Stimulated activated CD4-positive, alpha-beta T cell treated with anti-CD3 and anti-CD28 coated beads, TNF-alpha, amount 100 ng/mL, for 48 hours (primary cell): ENCODE data around the gene TMEM144.
A peak's percentile ranks its signal among the peaks of the same experiment; 100 is the strongest.

ENCODE experiments used
- DNase-seq, 3 donors: peaks; one replicate each; pipeline ENCODE4 v3.0.0-alpha.2; 2020; ENCODE audit warnings: low read depth in 3 of 3

The TMEM144 gene

DNA sequence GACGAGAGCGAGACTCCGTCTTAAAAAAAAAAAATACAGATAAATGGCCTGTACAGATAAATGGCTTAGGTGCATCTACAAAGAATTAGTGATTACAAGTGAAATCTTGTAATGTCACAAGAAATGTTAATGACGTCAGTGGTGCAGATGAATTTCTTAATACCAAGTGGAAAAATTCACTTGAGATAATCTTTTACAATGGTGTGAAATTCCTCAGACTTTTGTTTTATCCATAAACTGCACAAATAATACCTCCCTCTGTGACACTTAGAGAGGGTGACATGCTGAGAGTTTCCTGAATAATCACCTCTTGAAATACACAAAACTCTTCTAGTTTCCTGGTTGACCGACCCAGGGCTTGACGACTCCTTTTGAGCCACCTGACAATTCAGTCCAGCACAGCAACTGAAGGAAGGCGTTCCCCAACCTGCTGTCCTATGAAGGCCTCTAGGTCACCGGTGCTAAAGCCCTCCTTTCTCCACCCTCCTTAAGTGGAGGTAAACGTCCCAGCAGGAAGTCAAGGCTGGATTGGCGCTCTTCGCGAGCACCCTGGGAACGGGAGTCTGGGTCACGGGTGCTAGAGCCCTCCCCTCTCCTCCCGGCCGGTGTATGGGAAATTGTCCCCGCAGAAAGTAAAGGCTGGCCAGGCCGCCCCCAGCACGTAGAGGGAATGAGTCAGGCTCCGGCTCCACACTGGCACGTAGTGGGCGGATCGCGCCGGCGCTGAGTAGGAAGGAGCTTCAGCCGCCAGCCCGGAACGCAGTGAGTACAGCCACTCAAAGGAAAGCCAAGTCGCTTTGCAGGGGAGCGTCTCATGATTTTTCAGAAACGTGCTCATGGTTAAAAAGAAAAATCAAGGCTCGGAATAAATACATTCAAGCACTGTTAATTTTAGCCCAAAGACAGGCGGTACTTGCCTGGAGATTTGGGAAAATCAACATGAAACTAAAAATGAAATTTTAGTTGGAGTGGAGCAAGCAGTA is at the start of gene TMEM144:
TMEM144 (plus strand) TSS at position 662 of the 983 bp plus-strand sequence. CDS start 2,182 bp downstream, outside the sequence.
- DNase-seq, result peak; percentile 15 to 34 (median 32)

DNA sequence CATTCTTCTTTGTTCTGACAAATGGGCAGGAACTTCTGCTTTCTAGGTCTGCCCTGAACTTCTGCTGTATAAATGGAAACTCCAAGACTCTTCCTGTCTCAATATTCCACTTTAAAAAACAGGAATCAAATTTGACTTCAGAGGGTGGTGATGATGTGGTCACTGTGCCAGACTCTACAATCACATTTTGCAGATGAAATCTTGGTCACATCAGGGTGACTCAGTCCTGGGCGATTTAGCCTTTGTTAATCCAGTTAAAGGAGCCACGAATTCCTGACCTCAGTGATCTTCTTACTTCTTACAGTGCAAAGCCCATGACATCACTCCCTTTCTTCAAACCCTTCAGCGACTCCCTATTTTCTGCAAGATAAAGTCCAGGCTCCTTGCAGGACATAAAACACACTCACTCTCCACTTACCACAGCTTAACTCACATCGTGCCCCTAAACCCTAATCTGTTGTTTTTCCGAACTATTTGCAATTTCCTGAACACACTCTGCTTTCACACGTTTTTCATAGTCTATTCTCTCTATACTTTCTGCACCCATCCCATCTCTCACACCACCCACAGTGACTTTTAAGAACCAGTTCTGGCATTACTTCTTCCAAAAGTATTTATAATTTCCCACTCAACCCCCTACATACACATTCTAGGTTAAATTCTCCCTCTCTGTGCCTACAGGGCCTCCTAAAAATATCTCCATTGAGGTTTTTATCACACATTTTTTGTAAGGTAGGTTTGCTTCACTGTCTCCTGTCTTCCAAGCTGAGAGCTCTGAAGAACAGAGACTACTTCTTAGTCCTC is 48.5 kb upstream of the TMEM144 start:
- no peak for DNase-seq

DNA sequence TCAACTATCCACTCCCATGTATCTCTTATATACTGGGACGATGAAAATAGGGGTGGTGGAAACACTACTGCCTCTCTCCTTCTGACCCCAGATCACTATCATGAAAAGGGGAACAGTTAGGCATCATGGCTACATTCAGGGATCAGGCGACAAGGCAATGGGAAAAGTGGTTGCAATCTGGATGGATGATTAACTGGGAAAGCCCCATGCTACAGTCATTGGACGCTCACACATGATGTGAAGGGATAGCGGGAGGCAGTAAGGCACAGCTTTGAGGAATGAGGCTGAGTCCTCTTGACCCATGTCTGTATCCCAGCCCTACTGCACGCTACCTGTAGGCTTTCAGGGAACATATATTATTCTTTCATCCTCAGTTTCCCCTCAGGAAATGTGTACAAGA is 47.7 kb upstream of the TMEM144 start:
- no peak for DNase-seq

DNA sequence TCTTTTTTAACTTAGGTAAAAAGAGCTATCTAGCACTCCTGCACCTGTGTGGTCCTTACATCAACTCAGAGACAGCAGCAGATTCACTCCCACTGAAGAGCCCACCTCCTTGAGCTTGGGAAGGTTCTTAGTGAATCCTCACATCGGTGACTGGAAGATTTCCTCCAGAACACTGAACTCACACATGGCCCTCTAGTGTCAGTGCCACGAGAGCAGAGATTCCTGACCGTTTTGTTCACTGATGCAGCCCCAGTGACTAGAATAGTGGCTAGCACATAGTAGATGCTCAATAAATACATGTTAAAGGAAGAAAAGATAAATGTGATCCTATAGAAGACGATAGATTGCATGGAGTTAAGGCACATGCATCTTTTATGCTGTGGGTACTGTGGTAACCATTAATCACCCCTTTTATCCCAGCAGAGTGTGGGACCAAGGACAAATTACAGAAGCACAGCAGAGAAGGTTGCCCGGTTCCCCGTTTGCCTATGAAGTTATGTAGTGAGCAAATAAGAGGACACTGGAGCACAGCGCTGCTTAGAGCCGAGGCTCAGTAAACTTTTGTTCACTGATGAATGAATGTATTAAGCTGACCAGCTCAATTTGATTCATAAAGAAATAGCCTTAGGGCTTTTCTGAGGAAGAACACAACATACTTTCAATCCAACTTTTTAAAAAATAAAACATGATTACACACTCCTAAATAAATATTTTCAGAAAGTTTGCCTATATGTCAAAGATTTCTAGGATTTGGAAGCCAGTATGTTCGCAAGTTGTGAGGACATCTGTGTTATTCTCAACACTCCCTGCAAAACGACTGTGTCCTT is 46.1 kb upstream of the TMEM144 start:
- DNase-seq, result no peak

DNA sequence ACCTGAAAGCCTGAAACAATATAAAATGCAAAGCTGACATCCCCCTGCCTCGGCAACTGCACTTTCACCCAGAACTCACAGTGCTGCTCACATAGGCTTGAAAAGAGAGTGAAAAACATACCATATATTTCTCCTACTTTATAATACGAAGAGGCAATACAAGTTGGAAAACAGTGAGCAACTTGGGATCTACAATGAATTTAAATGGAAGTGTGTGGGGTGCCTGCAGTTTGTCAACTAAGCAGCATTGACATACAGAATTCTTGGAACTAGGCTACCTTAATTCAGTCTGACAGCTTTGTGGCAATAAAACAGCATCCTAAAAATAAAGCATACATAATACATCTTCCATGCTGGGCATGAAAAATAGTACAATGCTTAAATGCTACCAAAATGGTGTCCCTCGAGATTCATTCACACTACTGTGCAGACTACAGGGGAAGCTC is 45.5 kb upstream of the TMEM144 start:
- no peak for DNase-seq

DNA sequence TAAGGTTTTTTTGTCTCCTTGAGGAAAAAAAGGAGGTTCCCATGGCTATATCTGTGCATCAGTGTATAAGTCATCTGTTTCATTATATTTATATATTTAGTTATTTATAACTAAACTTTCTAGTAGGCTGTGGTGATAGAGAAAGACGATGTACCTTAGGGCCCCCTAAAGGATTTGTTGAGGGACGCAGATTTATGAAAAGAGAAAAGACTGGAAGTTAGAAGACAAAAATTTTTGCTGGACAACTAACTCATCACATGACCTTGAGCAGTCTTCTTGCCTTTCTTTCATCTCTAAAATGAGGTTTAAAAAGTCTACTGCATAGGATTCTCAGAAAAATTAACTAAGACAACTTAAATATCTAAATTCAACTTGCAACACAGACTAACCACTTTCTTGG is 43.6 kb upstream of the TMEM144 start:
- no peak for DNase-seq

DNA sequence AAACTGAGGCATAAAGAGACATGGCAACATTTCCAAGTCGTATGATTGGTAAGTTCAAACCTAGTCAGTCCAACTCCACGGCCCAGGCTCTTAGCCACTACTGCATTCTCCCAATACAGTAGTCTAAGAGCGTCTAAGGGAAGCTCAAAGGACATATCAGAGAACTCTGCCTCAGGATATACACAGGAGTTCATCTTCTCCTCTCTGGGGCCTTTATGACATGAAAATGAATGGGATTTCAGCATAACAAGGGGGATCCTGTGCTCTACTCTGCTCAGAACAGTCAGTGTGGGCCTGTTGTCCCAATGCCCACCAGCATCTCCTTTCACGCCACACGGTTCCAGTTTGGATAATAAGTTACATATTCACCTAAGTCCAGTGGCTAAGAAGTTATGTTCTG is 41.7 kb upstream of the TMEM144 start:
- no peak for DNase-seq

DNA sequence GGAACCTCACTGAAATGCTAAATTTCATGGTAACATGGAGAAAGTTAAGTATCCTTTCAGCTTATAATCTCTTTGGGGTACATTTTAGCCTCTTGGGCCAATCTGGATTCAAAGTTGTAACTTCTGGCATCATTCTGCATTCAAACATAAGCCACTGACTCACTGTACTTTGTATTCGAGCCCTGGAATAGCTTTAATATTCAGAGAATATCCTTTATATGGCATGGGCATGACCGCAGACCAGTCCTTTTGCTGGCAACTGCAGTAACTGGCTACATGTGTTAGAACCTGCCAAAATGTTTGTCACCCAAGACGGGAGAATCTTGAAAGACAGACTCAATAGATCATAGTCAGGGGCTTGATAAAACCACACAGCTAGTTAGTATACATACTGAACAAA is 40.8 kb upstream of the TMEM144 start:
- DNase-seq, result no peak

DNA sequence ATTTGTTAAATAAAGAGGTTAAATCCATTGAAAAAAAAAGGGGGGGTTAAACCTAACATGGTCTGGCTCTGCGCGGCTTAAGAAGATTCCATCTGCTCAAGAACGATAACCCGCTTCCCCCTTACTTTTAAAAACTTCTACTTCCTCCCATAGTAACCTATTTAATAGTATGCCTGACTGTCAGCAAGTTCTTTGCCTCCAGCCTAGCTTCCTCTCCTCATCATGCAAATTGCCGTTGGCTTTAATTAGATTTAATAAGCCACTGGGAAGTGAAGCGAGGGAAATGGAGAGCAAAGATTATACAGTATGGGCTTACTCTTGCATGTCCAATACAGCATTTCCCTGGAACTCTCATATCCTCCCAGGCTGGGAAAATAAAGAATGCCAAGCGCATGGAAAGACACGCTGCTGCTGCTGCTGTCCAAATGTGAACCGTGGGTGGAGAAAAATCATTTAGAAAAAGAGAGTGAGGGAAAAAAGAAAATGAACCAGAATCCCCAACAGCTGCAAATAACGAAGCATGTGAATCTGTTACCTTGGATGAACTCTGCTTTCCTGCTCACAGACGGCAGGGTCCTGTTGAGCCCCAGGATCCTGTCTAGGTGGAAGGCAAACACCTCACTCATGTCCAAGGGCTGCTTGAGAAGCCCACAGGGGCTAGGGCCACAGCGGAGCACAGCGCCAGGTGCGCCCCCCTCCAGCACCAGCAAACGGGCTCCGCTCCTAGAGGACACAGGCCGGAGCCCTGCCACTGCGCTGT is 40.2 kb upstream of the TMEM144 start:
- DNase-seq, result no peak

DNA sequence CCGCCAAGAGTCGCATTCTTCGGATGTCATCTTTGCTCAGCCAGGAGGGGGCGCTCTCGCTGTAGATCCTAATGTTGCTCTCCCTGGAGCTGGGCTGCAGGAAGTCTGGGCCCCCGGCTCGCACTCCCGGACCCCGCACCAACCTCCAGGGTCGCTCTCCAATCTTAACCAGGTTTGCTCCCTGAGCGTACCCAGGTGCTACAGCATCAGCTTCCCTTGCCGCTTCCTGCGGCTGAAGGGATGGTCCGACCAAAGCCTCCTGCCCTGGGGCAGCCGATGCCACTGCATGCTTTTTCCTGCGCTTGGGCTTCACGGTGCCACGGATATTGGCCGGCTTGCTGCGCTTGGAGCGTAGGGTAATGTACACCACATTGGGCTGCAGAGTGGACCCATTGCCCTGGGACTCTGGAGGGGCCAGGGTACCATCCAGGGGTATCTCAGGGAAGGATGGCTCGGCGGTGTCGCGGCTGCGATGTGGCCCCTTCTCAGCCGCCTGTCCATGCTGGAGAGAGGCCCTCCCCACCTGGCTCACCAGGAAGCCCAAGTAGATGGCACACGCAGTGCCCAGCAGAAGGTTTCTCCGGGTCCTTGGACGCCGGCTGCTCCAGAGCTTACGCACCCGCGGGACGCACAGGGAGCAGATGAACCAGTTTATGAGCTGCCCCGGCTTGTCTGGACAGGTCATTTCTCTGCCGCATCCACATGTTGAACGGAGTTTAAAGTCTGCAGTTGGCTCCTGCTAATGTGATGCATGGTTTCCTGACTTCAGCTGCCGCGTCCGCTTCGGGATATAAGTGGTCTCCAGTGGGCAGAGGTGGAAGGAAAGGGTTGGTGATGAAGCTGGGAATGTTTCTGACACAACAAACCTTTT is 39.4 kb upstream of the TMEM144 start:
- peak in 1 of 3 donors; percentile 18 for DNase-seq

DNA sequence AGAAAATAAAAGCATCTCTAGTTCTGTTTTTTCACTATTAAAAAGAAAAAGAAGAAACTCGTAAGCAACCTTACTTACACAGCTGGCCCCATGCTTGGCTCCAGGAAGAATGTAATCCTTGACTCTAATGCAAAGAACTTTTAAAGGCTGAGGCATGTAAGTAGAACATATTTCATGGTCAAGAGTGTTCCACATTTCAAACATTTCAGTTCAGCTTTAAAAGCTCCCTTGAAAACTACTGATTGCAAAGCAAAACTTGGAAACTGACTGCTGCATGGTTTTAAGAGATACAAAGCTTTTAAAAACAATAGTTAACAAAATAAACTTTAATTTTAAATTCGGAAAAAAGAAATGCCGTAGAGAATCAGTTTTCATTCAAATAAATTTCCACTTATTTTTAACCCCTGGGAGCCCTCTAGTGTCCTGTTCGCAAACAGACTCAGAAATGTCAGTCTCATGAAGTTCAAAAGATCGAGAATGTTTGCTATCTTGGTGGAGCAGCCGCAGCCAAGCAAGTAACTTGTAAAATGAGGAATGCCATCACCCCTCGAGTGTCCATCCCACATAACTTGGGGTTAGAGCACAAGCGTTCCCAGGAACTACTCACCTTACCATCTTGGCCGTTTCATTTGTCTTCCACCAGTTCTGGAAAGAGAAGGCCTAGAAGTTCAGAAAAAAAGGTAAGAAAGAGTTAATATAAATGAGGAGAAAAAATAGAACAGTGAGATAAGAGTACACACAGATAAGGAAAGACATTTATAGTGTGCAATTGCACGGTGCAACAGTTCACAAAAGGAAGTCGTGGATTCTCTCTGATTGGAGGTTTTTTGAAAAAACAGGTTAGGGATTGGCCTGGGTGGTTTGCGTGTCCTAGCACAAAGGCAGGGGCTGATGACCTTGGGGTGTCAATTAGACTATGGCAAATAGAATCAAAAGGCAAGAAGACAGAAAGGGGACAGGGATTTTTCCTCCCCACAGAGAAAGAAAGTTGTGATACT is 37.7 kb upstream of the TMEM144 start, which contains the start of gene GASK1B:
GASK1B (minus strand) TSS at position 765 of the 998 bp plus-strand sequence. CDS start 1,650 bp downstream, outside the sequence.
- no peak for DNase-seq

DNA sequence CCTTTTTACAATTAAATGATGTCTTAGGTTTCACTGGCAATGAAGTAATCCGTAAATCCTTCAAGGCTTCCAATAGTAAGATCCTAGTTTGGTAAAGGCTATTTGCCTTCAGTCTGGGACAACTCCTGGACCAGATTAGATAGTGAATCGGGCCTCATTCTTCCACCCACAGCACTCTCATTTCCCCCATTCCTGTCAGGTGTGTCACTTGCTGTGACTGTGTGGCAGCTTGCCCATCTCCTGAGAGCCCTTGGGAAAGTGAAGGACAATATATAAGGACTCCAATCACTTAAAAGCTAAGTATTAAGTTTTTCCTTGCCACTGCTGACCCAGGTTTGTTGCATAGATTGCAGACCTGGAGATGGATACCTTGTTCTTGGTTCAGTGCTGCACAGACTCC is 34.2 kb upstream of the TMEM144 start:
- DNase-seq, result no peak

DNA sequence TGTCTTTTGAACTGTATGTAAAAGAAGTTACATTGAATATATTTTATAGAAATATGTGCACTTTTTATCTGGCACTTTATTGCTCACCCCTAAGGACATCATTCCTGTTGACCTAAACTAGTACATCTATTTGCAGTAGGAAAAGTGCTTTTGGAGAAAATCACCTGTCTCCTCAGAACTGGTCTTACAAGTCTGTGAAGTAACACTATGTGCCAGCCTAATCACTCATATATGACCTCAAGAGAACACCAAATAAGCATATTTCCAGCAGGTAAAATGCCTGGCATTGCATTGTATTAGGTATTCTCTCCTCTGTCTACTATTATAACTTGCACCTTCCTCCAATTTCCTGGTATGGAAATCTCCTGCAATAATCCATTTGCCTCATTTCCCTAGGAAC is 33.5 kb upstream of the TMEM144 start:
- no peak for DNase-seq

DNA sequence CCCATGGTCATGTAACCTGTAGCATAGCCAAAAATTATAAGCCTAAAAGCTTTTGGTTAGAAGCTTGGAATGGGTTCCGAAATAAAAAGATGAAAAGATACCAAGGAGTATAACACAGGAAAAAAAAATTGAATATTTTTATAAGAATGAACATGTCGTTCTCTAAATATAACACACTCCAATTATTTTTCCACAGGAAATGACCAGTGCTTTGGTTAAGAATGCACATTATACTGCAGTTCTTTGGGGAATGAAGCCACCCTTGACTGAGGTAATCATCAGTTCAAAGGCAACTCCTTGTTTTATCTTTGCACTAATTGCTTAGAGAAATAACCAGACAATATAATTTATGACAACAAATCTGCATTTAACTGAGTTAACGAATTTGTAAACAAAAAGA is 30.8 kb upstream of the TMEM144 start:
- DNase-seq, result no peak

DNA sequence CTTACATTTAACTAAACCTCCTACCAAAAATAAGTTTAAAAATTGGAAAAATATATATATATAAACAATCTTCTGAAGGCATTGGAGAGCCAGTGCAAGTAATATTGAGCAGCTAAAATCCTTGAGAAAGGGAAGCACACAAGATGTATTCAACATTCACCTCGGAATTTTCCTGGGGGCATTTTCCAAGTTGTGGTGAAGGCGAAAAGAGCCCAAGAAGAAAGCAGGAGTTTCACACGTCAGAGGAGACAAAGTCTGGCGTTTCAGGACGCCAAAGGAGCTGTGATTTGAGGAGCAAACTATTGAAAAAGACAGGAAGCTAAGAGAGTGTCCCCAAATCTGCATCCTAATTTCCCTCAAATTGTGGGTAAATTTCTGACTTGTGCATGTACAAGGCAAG is 28.4 kb upstream of the TMEM144 start:
- DNase-seq, result no peak

DNA sequence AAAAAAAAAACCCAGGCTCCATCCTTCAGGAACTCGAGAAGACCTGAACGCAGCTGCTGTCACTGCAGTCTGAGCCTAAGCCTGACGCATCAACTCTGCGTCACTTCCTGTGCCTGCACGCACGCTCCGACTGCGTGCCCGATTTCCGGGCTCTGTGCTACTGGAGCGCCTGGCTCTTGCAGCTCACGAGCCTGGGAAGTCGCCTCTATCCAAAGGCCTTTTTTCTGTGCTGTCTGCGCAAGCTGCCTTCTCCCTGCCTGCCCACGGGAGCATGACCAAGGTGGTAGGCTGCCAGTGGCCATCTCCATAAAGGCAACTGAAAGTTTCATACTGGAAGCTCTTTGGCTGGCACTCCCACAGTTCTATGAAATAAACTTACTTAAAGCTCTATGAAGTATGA is 27.6 kb upstream of the TMEM144 start:
- no peak for DNase-seq

DNA sequence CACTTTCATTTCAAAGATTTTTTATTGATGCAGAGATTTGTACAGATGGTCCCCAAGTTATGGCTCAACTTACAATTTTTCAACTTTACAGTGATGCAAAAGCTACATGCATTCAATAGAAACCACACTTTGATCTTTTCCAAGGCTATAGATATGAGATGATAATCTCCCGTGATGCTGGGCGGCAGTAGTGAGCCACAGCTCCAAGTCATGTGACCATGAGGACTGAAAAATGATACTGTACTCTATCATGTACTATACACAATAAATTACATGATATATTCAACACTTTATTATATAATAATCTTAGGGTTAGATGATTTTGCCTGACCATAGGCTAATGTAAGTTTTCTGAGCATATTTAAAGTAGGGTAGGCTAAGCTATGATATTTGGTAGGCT is 23.5 kb upstream of the TMEM144 start:
- no peak for DNase-seq

DNA sequence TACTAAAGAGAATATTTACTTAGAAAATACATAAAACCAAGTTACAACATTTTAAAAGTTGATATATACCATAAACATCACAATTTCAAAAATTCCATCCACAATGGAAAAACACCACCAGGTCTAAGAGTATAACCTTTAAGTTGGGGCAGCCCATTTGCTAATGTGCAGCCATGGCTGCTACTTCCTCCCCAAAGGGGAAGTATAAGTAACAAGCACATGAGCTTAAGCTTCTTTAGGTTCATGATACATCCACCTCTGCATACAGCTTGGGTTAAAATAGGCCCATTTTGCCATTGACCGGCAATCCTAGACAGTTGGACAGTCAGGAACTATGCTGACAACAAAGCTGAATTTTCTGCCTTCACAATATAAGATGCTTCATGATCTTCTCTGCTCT is 20.9 kb upstream of the TMEM144 start:
- no peak for DNase-seq

DNA sequence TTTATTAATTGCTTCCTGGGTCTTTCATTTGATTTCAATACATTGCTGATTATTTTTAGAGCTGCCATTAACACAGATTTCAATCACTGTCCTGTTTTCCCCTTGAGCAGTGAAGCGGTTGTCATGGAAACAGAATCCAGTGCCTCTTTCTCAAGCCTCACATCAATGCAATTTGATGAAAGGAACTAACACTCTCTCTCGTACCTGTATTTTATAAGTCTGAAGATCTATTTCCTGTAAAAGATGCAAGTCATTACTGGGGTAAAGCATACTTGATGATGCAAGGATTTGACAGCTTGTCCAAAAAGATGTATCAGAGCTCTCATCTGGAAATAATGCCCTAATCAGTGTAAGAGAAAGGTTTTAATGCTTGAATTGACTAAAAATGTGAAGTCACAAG is 19.6 kb upstream of the TMEM144 start:
- no peak for DNase-seq
